Naive B cell (primary cell): ENCODE results near the gene OPHN1. TPM values are rescaled to one million over a fixed set of nuclear protein-coding genes. Genes with fewer than 3 reads are reported as not detected.
"Not testable (repeated sequence)": the region's sequence is repeated elsewhere in the genome, so short reads cannot be mapped to it uniquely, and the experiment has no call there.

ENCODE experiments used
- ATAC-seq, 2 donors: fragments of 150-1000 bp; cut with Tn5 transposase; 2 replicates each; pipeline ENCODE4 v1.10.0; 2021; ENCODE audit warnings: low read depth in 2 of 2, mild to moderate bottlenecking in 2 of 2, moderate library complexity in 2 of 2
- DNase-seq: peaks from one replicate; pipeline ENCODE4 v3.0.0; 2022
- H3K27ac Mint-ChIP-seq, 6 donors: one replicate each; pipeline ENCODE4 v1.8.0; 2020 to 2022; ENCODE audit warnings: mild to moderate bottlenecking in 6 of 6, mixed read lengths in 6 of 6, moderate library complexity in 5 of 6, inconsistent platforms in 2 of 6
- H3K27me3 Mint-ChIP-seq, 3 donors: one replicate each; pipeline ENCODE4 v1.8.0; 2021 to 2022; ENCODE audit warnings: mixed read lengths in 3 of 3, mild to moderate bottlenecking in 1 of 3
- H3K36me3 Mint-ChIP-seq, 2 donors: one replicate each; pipeline ENCODE4 v1.8.0; 2020 to 2022; ENCODE audit warnings: mixed read lengths in 2 of 2, inconsistent platforms in 1 of 2, mild to moderate bottlenecking in 1 of 2
- H3K4me1 Mint-ChIP-seq, 3 donors: one replicate each; pipeline ENCODE4 v1.8.0; 2020 to 2022; ENCODE audit warnings: mixed read lengths in 3 of 3, inconsistent platforms in 1 of 3, mild to moderate bottlenecking in 1 of 3, moderate library complexity in 1 of 3
- H3K4me3 Mint-ChIP-seq, 8 donors: one replicate each; pipeline ENCODE4 v1.8.0; 2020 to 2022; ENCODE audit warnings: mild to moderate bottlenecking in 8 of 8, mixed read lengths in 8 of 8, moderate library complexity in 8 of 8, inconsistent platforms in 2 of 8
- H3K9me3 Mint-ChIP-seq, 7 donors: one replicate each; pipeline ENCODE4 v1.8.0; 2020 to 2022; ENCODE audit warnings: mixed read lengths in 7 of 7, mild to moderate bottlenecking in 5 of 7, inconsistent platforms in 2 of 7, moderate library complexity in 1 of 7
- polyA plus RNA-seq, 6 donors: library from polyadenylated mRNA; unstranded; fragments of 300-500 nt; fragmentation: Illumina TruSeq; gene quantifications; one replicate each; pipeline ENCODE4 v1.2.3, GENCODE V29; 2021; ENCODE audit warnings: low read depth in 6 of 6

The OPHN1 gene
- polyA plus RNA-seq, 6 donors from 2014 or later, result 0.51 TPM; not detected in 5

- Mint-ChIP-seq H3K4me3 (no peak overlapping the region), H3K9me3 (peaks cover 0 to 6% (median 2%) of the 10 kb centered on the region in 7 donors), H3K36me3 (no peaks in the 10 kb centered on the region), H3K27ac (no peak overlapping the region), H3K4me1 (no peaks in the 10 kb centered on the region), H3K27me3 (no peaks in the 10 kb centered on the region)
- ATAC-seq (no peak), DNase-seq (no peak)
Observed at GRCh38 chrX:68079961-68080360, 353.3 kb downstream of the OPHN1 start.

- not testable (repeated sequence) for H3K4me3 Mint-ChIP-seq
Observed at GRCh38 chrX:68078801-68079200, 354.5 kb downstream of the OPHN1 start.

GRCh38 chrX:68077378-68077777 lies 355.9 kb downstream of the OPHN1 start:
- Mint-ChIP-seq H3K4me3 (no peak overlapping the region), H3K36me3 (no peaks in the 10 kb centered on the region), H3K27me3 (no peaks in the 10 kb centered on the region), H3K4me1 (no peaks in the 10 kb centered on the region), H3K9me3 (peaks cover 0 to 6% (median 3%) of the 10 kb centered on the region in 7 donors), H3K27ac (no peak overlapping the region)
- DNase-seq (no peak), ATAC-seq (no peak)

More at GRCh38 chrX:68078801-68079200, 354.5 kb downstream of the OPHN1 start:
- not testable (repeated sequence) for H3K27me3 Mint-ChIP-seq, ATAC-seq, H3K36me3 Mint-ChIP-seq, H3K4me1 Mint-ChIP-seq, H3K9me3 Mint-ChIP-seq, DNase-seq
- H3K27ac Mint-ChIP-seq, result peak overlapping the region in 2 of 6 donors; percentile 52 to 55

GRCh38 chrX:68072041-68072440 lies 361.3 kb downstream of the OPHN1 start:
- Mint-ChIP-seq H3K9me3 (peaks cover 0 to 7% (median 0%) of the 10 kb centered on the region in 7 donors), H3K4me3 (no peak overlapping the region), H3K27me3 (no peaks in the 10 kb centered on the region), H3K27ac (no peak overlapping the region), H3K4me1 (no peaks in the 10 kb centered on the region), H3K36me3 (no peaks in the 10 kb centered on the region)
- DNase-seq, result no peak
- ATAC-seq, result no peak

- not testable (repeated sequence) for H3K36me3 Mint-ChIP-seq, H3K9me3 Mint-ChIP-seq, H3K27ac Mint-ChIP-seq, H3K4me1 Mint-ChIP-seq, DNase-seq, ATAC-seq, H3K4me3 Mint-ChIP-seq, H3K27me3 Mint-ChIP-seq
Observed at GRCh38 chrX:68070119-68070518, 363.2 kb downstream of the OPHN1 start.

- ATAC-seq (no peak), DNase-seq (no peak)
- Mint-ChIP-seq H3K27me3 (no peaks in the 10 kb centered on the region), H3K4me1 (no peaks in the 10 kb centered on the region), H3K27ac (peak overlapping the region in 1 of 6 donors; percentile 25), H3K4me3 (no peak overlapping the region), H3K9me3 (peaks cover 0 to 3% (median 0%) of the 10 kb centered on the region in 7 donors), H3K36me3 (no peaks in the 10 kb centered on the region)
Observed at GRCh38 chrX:68061206-68061535, 372.1 kb downstream of the OPHN1 start.

- Mint-ChIP-seq H3K27ac (no peak overlapping the region), H3K4me3 (no peak overlapping the region), H3K36me3 (no peaks in the 10 kb centered on the region), H3K4me1 (no peaks in the 10 kb centered on the region), H3K9me3 (peaks cover 0 to 3% (median 0%) of the 10 kb centered on the region in 7 donors), H3K27me3 (no peaks in the 10 kb centered on the region)
- DNase-seq (no peak), ATAC-seq (no peak)
Observed at GRCh38 chrX:68060506-68061205, 372.6 kb downstream of the OPHN1 start.

GRCh38 chrX:68059469-68059868 lies 373.8 kb downstream of the OPHN1 start:
- Mint-ChIP-seq H3K36me3 (no peaks in the 10 kb centered on the region), H3K27me3 (no peaks in the 10 kb centered on the region), H3K27ac (no peak overlapping the region), H3K4me3 (no peak overlapping the region), H3K9me3 (peaks cover 0 to 7% (median 0%) of the 10 kb centered on the region in 7 donors), H3K4me1 (no peaks in the 10 kb centered on the region)
- DNase-seq (no peak), ATAC-seq (no peak)

- Mint-ChIP-seq H3K27ac (no peak overlapping the region), H3K27me3 (peaks cover 0 to 8% (median 0%) of the 10 kb centered on the region in 3 donors), H3K9me3 (peaks cover 0 to 4% (median 0%) of the 10 kb centered on the region in 7 donors), H3K4me1 (no peaks in the 10 kb centered on the region), H3K36me3 (peaks cover 0 to 4% of the 10 kb centered on the region in 2 donors), H3K4me3 (no peak overlapping the region)
- ATAC-seq (no peak), DNase-seq (no peak)
Observed at GRCh38 chrX:68049466-68049865, 383.8 kb downstream of the OPHN1 start.

GRCh38 chrX:68048774-68049173 lies 384.5 kb downstream of the OPHN1 start:
- H3K27ac Mint-ChIP-seq, result no peak overlapping the region
- H3K36me3 Mint-ChIP-seq, result peaks cover 0 to 4% of the 10 kb centered on the region in 2 donors
- no peaks in the 10 kb centered on the region for H3K4me1 Mint-ChIP-seq
- no peak for ATAC-seq
- DNase-seq, result no peak
- peaks cover 0 to 2% (median 0%) of the 10 kb centered on the region in 7 donors for H3K9me3 Mint-ChIP-seq
- peaks cover 0 to 8% (median 0%) of the 10 kb centered on the region in 3 donors for H3K27me3 Mint-ChIP-seq
- no peak overlapping the region for H3K4me3 Mint-ChIP-seq

- H3K9me3 Mint-ChIP-seq, result no peaks in the 10 kb centered on the region
- H3K36me3 Mint-ChIP-seq, result no peaks in the 10 kb centered on the region
- H3K4me3 Mint-ChIP-seq, result no peak overlapping the region
- no peak for DNase-seq
- H3K27ac Mint-ChIP-seq, result no peak overlapping the region
- ATAC-seq, result no peak
- H3K27me3 Mint-ChIP-seq, result no peaks in the 10 kb centered on the region
- no peaks in the 10 kb centered on the region for H3K4me1 Mint-ChIP-seq
Observed at GRCh38 chrX:68045008-68045577, 388.2 kb downstream of the OPHN1 start.

- DNase-seq, result no peak
- no peaks in the 10 kb centered on the region for H3K4me1 Mint-ChIP-seq
- peaks cover 0 to 4% (median 0%) of the 10 kb centered on the region in 7 donors for H3K9me3 Mint-ChIP-seq
- H3K27me3 Mint-ChIP-seq, result no peaks in the 10 kb centered on the region
- H3K36me3 Mint-ChIP-seq, result no peaks in the 10 kb centered on the region
- H3K4me3 Mint-ChIP-seq, result no peak overlapping the region
- no peak for ATAC-seq
- no peak overlapping the region for H3K27ac Mint-ChIP-seq
Observed at GRCh38 chrX:68043713-68044438, 389.4 kb downstream of the OPHN1 start.

GRCh38 chrX:68041110-68041509 lies 392.2 kb downstream of the OPHN1 start:
- Mint-ChIP-seq H3K36me3 (no peaks in the 10 kb centered on the region), H3K4me1 (no peaks in the 10 kb centered on the region), H3K9me3 (peaks cover 0 to 4% (median 0%) of the 10 kb centered on the region in 7 donors), H3K4me3 (no peak overlapping the region), H3K27ac (no peak overlapping the region), H3K27me3 (no peaks in the 10 kb centered on the region)
- ATAC-seq (no peak), DNase-seq (no peak)
